Astrocyte (in vitro differentiated cells and primary cell): Measurements from ENCODE around the gene APLP2. TPM values are rescaled to one million over a fixed set of nuclear protein-coding genes. Genes with fewer than 3 reads are reported as not detected.

ENCODE experiments used
- DNase-seq: peaks from one replicate; pipeline ENCODE4 v3.0.0-alpha.2; 2010; ENCODE audit warnings: low read depth
- FAIRE-seq: peaks from 2 replicates; lab custom pipeline; 2011; peaks lifted over from hg19 to GRCh38; lab: Jason Lieb, UNC
- H2AFZ ChIP-seq: 2 replicates; pipeline ENCODE4 v1.6.0; 2012; ENCODE audit warnings: low read depth, low read length, inconsistent platforms
- H3K27ac ChIP-seq: 2 replicates; pipeline ENCODE4 v1.5.1; 2011; ENCODE audit warnings: low read depth, low read length, inconsistent platforms
- H3K27me3 ChIP-seq: 2 replicates; pipeline ENCODE4 v1.6.0; 2011; ENCODE audit warnings: low read length, inconsistent platforms; ENCODE audit not compliant: insufficient read depth
- H3K36me3 ChIP-seq: 2 replicates; pipeline ENCODE4 v1.5.1; 2011; ENCODE audit warnings: low read length, inconsistent platforms; ENCODE audit not compliant: insufficient read depth
- H3K4me1 ChIP-seq: 2 replicates; pipeline ENCODE4 v1.5.1; 2011; ENCODE audit warnings: low read length, inconsistent platforms; ENCODE audit not compliant: insufficient read depth
- H3K4me2 ChIP-seq: 2 replicates; pipeline ENCODE4 v1.6.0; 2012; ENCODE audit warnings: low read length, inconsistent platforms
- H3K4me3 ChIP-seq: 2 replicates; pipeline ENCODE4 v1.5.1; 2011; ENCODE audit warnings: low read depth, mild to moderate bottlenecking, low read length, inconsistent platforms; ENCODE audit not compliant: insufficient read depth
- H3K79me2 ChIP-seq: 2 replicates; pipeline ENCODE4 v1.6.0; 2012; ENCODE audit warnings: mild to moderate bottlenecking, low read length, inconsistent platforms; ENCODE audit not compliant: insufficient read depth
- H3K9ac ChIP-seq: 2 replicates; pipeline ENCODE4 v1.6.0; 2012; ENCODE audit warnings: mild to moderate bottlenecking, low read length, inconsistent platforms
- H3K9me3 ChIP-seq: 2 replicates; pipeline ENCODE4 v1.5.1; 2012; ENCODE audit warnings: low read depth, mild to moderate bottlenecking, low read length, inconsistent platforms; ENCODE audit not compliant: insufficient read depth
- H4K20me1 ChIP-seq: 2 replicates; pipeline ENCODE4 v1.6.0; 2012; ENCODE audit warnings: low read length, inconsistent platforms; ENCODE audit not compliant: insufficient read depth
- H3K27ac Mint-ChIP-seq: one replicate; pipeline ENCODE4 v1.8.0; 2021; ENCODE audit warnings: mild to moderate bottlenecking, mixed read lengths; ENCODE audit not compliant: unreplicated experiment
- H3K27me3 Mint-ChIP-seq: one replicate; pipeline ENCODE4 v1.8.0; 2021; ENCODE audit warnings: low read depth, mixed read lengths; ENCODE audit not compliant: unreplicated experiment
- H3K36me3 Mint-ChIP-seq: one replicate; pipeline ENCODE4 v1.8.0; 2021; ENCODE audit warnings: low read depth, mixed read lengths; ENCODE audit not compliant: unreplicated experiment
- H3K4me1 Mint-ChIP-seq: one replicate; pipeline ENCODE4 v1.8.0; 2021; ENCODE audit warnings: low read depth, mixed read lengths; ENCODE audit not compliant: unreplicated experiment
- H3K4me3 Mint-ChIP-seq: one replicate; pipeline ENCODE4 v1.8.0; 2021; ENCODE audit warnings: mild to moderate bottlenecking, moderate library complexity, mixed read lengths; ENCODE audit not compliant: unreplicated experiment
- H3K9me3 Mint-ChIP-seq: one replicate; pipeline ENCODE4 v1.8.0; 2021; ENCODE audit warnings: mild to moderate bottlenecking, mixed read lengths; ENCODE audit not compliant: unreplicated experiment
- EZH2 ChIP-seq: IDR thresholded peaks from 2 replicates; pipeline ENCODE4 v1.6.1; 2012; ENCODE audit warnings: mild to moderate bottlenecking, low read length, inconsistent platforms; ENCODE audit not compliant: insufficient read depth
- total RNA-seq: library from RNA; stranded (reverse); gene quantifications from 2 replicates; pipeline ENCODE4 v1.2.1, GENCODE V29; 2021
- TF ChIP-seq, protein P1 (sequence below): IDR thresholded peaks from 2 replicates; pipeline ENCODE4 v1.5.1; 2011; ENCODE audit warnings: low read depth, mild to moderate bottlenecking, inconsistent platforms, low read length, moderate library complexity; ENCODE audit not compliant: insufficient read depth

Gene APLP2
- total RNA-seq, 1 donor from 2014 or later, result 849 TPM

DNA sequence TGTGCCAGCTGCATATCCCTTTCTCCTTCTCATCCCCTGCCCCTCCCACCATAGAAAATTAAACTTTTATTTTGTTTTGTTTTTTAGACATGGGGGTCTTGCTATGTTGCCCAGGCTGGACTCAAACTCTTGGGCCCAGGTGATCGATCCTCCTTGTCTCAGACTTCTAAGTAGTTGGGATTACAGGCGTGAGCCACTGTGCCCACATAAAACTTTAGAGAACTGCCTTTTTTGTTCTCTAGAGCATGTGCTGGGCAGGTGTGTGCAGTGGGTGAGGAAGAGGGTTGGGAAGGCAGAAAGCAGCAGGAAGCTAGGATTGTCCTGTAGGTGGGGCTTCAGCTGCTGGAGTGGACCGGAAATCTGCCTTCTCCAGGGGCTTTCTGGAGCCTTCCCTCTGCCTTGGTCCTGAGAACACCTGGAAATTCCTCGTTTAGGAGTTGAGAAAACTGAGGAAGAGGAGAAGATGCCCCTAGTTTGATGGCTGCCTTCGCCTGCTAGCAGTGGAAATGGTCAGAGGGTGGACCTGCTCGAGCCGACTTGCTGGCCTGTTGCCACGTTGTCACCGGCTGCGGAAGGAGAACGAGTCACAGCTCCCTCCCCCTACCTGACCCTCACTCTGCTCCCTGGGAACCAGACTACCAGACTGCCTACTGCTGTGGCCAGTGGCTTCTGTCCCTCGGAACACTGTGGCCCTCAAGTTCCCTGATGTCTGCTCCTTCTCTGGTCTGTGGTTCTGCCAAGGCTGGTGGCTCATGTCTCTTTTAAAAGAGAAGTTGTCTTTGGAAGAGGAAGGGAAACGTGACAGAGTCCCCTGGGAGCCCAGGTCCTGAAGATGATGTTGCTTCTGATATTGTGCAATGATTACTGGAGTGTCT is 93.9 kb downstream of the APLP2 start:
- peaks cover 19% of the 10 kb centered on the region for H3K4me1 ChIP-seq
- no peak overlapping the region for H2AFZ ChIP-seq
- DNase-seq (no peak), FAIRE-seq (no peak)
- H4K20me1 ChIP-seq, result no peaks in the 10 kb centered on the region
- H3K36me3 Mint-ChIP-seq, result no peaks in the 10 kb centered on the region
- H3K9me3 ChIP-seq, result peaks cover 2% of the 10 kb centered on the region
- peaks cover 19% of the 10 kb centered on the region for H3K4me1 Mint-ChIP-seq
- H3K4me2 ChIP-seq, result no peak overlapping the region
- peaks cover 40% of the 10 kb centered on the region for H3K27me3 Mint-ChIP-seq
- no peak overlapping the region for H3K9ac ChIP-seq
- H3K4me3 Mint-ChIP-seq, result no peak overlapping the region
- H3K36me3 ChIP-seq, result no peaks in the 10 kb centered on the region
- H3K79me2 ChIP-seq, result no peaks in the 10 kb centered on the region
- TF ChIP-seq, protein P1, sequence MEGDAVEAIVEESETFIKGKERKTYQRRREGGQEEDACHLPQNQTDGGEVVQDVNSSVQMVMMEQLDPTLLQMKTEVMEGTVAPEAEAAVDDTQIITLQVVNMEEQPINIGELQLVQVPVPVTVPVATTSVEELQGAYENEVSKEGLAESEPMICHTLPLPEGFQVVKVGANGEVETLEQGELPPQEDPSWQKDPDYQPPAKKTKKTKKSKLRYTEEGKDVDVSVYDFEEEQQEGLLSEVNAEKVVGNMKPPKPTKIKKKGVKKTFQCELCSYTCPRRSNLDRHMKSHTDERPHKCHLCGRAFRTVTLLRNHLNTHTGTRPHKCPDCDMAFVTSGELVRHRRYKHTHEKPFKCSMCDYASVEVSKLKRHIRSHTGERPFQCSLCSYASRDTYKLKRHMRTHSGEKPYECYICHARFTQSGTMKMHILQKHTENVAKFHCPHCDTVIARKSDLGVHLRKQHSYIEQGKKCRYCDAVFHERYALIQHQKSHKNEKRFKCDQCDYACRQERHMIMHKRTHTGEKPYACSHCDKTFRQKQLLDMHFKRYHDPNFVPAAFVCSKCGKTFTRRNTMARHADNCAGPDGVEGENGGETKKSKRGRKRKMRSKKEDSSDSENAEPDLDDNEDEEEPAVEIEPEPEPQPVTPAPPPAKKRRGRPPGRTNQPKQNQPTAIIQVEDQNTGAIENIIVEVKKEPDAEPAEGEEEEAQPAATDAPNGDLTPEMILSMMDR, result no peak
- no peak for TF ChIP-seq EZH2
- H3K27ac Mint-ChIP-seq, result no peak overlapping the region
- H3K4me3 ChIP-seq, result no peak overlapping the region
- peaks cover 36% of the 10 kb centered on the region for H3K27me3 ChIP-seq
- no peaks in the 10 kb centered on the region for H3K9me3 Mint-ChIP-seq
- H3K27ac ChIP-seq, result no peak overlapping the region

DNA sequence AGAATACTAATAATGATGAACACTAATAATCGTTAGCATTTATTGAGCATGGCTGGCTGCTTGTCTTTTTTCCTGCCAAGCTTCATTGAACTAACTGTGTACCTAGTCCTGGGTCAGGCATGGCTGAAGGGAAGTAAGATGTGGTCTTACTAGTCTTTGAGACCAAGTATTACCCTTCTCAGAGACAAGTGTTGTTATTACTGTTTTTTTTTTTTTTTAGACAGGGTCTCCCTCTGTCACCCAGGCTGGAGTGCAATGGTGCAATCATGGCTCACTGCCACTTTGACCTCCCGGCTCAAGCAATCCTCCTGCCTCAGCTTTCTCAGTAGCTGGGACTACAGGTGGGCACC is 94.5 kb downstream of the APLP2 start:
- H3K27ac ChIP-seq, result no peak overlapping the region
- no peak overlapping the region for H3K4me2 ChIP-seq
- H3K36me3 ChIP-seq, result no peaks in the 10 kb centered on the region
- H3K27me3 Mint-ChIP-seq, result peaks cover 34% of the 10 kb centered on the region
- H3K9me3 ChIP-seq, result no peaks in the 10 kb centered on the region
- no peaks in the 10 kb centered on the region for H4K20me1 ChIP-seq
- H3K36me3 Mint-ChIP-seq, result no peaks in the 10 kb centered on the region
- no peak overlapping the region for H3K4me3 ChIP-seq
- no peaks in the 10 kb centered on the region for H3K9me3 Mint-ChIP-seq
- no peak overlapping the region for H3K9ac ChIP-seq
- no peak overlapping the region for H2AFZ ChIP-seq
- peaks cover 30% of the 10 kb centered on the region for H3K27me3 ChIP-seq
- no peak for FAIRE-seq
- H3K4me1 Mint-ChIP-seq, result peaks cover 19% of the 10 kb centered on the region
- no peaks in the 10 kb centered on the region for H3K79me2 ChIP-seq
- H3K4me3 Mint-ChIP-seq, result no peak overlapping the region
- peaks cover 19% of the 10 kb centered on the region for H3K4me1 ChIP-seq
- TF ChIP-seq EZH2, result no peak
- TF ChIP-seq, protein P1, result no peak
- no peak overlapping the region for H3K27ac Mint-ChIP-seq
- DNase-seq, result no peak
